ENCODE data around the gene AFDN.

- TF ChIP-seq CTCF (IDR thresholded peaks at IDR 0.05) (no peak), POLR2A (IDR thresholded peaks at IDR 0.05) (no peak), POLR2AphosphoS5 (IDR thresholded peaks at IDR 0.05) (no peak)
These were observed 151.9 kb downstream of the AFDN start for GRCh38 chr6:167978607-167979006.
